ENCODE results near the gene PLBD2.

PLBD2 gene

DNA sequence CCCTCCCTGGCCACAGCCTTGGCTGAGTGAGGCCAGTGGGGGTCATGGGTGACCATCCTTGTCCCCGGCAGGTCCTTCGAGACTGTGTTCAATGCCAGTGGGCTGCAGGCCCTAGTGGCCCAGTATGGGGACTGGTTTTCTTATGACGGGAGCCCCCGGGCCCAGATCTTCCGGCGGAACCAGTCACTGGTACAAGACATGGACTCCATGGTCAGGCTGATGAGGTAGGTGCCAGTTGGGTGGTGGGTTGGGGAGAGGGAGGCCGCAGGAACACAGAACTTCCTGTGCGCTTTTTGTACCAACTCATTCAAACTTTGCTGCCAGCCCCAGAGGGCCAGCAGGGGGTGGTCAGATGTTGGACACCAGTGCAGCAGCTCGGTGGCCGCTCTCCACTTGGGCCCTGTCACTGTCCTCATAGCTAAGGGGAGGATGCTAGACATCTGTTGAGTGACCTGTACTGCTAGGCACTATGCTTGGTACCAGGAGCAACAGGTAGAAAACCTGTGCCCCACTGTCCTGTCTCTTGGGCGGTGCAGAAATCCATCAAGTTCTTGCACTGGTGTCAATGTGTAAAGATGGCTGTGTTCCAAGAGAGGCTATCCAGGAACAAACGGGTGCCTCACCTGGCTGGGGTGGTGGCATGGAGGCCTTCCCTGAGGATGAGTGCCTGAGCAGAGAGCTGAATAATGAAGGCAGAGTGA lies 28.6 kb downstream of the PLBD2 start:
- H3K4me1 Mint-ChIP-seq: peaks cover 4% of the 10 kb centered on the region
- TF ChIP-seq, protein P1, sequence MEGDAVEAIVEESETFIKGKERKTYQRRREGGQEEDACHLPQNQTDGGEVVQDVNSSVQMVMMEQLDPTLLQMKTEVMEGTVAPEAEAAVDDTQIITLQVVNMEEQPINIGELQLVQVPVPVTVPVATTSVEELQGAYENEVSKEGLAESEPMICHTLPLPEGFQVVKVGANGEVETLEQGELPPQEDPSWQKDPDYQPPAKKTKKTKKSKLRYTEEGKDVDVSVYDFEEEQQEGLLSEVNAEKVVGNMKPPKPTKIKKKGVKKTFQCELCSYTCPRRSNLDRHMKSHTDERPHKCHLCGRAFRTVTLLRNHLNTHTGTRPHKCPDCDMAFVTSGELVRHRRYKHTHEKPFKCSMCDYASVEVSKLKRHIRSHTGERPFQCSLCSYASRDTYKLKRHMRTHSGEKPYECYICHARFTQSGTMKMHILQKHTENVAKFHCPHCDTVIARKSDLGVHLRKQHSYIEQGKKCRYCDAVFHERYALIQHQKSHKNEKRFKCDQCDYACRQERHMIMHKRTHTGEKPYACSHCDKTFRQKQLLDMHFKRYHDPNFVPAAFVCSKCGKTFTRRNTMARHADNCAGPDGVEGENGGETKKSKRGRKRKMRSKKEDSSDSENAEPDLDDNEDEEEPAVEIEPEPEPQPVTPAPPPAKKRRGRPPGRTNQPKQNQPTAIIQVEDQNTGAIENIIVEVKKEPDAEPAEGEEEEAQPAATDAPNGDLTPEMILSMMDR (IDR thresholded peaks at IDR 0.05): no peak
- peaks cover 15% of the 10 kb centered on the region for H3K36me3 Mint-ChIP-seq (ENCODE audit: low read depth)
- DNase-seq: no peak
- no peak overlapping the region for H3K4me3 Mint-ChIP-seq
- no peaks in the 10 kb centered on the region for H3K27me3 Mint-ChIP-seq (ENCODE audit: low read depth, poor library complexity)
- H3K27ac Mint-ChIP-seq: no peak overlapping the region
- no peaks in the 10 kb centered on the region for H3K9me3 Mint-ChIP-seq

- Mint-ChIP-seq H3K9me3 (no peaks in the 10 kb centered on the region), H3K27ac (no peak overlapping the region), H3K27me3 (ENCODE audit: low read depth, poor library complexity) (no peaks in the 10 kb centered on the region), H3K4me3 (no peak overlapping the region), H3K4me1 (peaks cover 4% of the 10 kb centered on the region), H3K36me3 (ENCODE audit: low read depth) (peaks cover 15% of the 10 kb centered on the region)
- TF ChIP-seq, protein P1 (IDR thresholded peaks at IDR 0.05): no peak
- DNase-seq: no peak
Observed at GRCh38 chr12:113387631-113388030, 29.2 kb downstream of the PLBD2 start.

DNA sequence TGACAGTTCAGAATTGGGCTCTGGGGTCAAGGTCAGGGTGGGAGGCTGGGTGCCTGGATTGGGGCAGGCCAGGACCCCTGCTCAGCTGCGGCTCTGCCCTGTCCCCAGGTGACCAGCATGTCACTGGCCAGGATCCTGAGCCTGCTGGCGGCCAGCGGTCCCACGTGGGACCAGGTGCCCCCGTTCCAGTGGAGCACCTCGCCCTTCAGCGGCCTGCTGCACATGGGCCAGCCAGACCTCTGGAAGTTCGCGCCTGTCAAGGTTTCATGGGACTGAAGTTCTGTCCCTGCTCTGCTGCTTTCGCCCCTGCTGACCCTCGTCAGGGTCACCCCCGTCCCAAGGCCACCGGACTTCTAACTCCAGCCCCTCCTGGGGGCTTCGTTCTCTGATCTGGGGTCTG lies 30.0 kb downstream of the PLBD2 start:
- Mint-ChIP-seq H3K4me1 (peaks cover 4% of the 10 kb centered on the region), H3K9me3 (no peaks in the 10 kb centered on the region), H3K27ac (no peak overlapping the region), H3K4me3 (no peak overlapping the region), H3K36me3 (ENCODE audit: low read depth) (peaks cover 15% of the 10 kb centered on the region), H3K27me3 (ENCODE audit: low read depth, poor library complexity) (no peaks in the 10 kb centered on the region)
- DNase-seq: no peak
- TF ChIP-seq, protein P1 (IDR thresholded peaks at IDR 0.05): no peak

- peaks cover 4% of the 10 kb centered on the region for H3K4me1 Mint-ChIP-seq
- TF ChIP-seq, protein P1 (IDR thresholded peaks at IDR 0.05): no peak
- DNase-seq: no peak
- H3K27me3 Mint-ChIP-seq (ENCODE audit: low read depth, poor library complexity): no peaks in the 10 kb centered on the region
- H3K36me3 Mint-ChIP-seq (ENCODE audit: low read depth): peaks cover 12% of the 10 kb centered on the region
- no peak overlapping the region for H3K4me3 Mint-ChIP-seq
- H3K9me3 Mint-ChIP-seq: no peaks in the 10 kb centered on the region
- no peak overlapping the region for H3K27ac Mint-ChIP-seq
Observed at GRCh38 chr12:113390064-113391043, 32.0 kb downstream of the PLBD2 start.

GRCh38 chr12:113391145-113391544 lies 32.8 kb downstream of the PLBD2 start:
- no peak overlapping the region for H3K27ac Mint-ChIP-seq
- H3K4me3 Mint-ChIP-seq: no peak overlapping the region
- H3K4me1 Mint-ChIP-seq: peaks cover 4% of the 10 kb centered on the region

More at GRCh38 chr12:113391145-113391544, 32.8 kb downstream of the PLBD2 start:
- Mint-ChIP-seq H3K36me3 (ENCODE audit: low read depth) (peaks cover 6% of the 10 kb centered on the region), H3K27me3 (ENCODE audit: low read depth, poor library complexity) (peaks cover under 1% of the 10 kb centered on the region), H3K9me3 (no peaks in the 10 kb centered on the region)
- DNase-seq: no peak
- TF ChIP-seq, protein P1 (IDR thresholded peaks at IDR 0.05): no peak

Measured in nephron progenitor cell (in vitro differentiated cells).